NCI-H1092 (cell line): ENCODE measurements around the gene TIPIN.

Source experiments
- DNase-seq: peaks from one replicate; lab custom pipeline; 2025; lab: John Stamatoyannopoulos, UW

TIPIN gene

DNA sequence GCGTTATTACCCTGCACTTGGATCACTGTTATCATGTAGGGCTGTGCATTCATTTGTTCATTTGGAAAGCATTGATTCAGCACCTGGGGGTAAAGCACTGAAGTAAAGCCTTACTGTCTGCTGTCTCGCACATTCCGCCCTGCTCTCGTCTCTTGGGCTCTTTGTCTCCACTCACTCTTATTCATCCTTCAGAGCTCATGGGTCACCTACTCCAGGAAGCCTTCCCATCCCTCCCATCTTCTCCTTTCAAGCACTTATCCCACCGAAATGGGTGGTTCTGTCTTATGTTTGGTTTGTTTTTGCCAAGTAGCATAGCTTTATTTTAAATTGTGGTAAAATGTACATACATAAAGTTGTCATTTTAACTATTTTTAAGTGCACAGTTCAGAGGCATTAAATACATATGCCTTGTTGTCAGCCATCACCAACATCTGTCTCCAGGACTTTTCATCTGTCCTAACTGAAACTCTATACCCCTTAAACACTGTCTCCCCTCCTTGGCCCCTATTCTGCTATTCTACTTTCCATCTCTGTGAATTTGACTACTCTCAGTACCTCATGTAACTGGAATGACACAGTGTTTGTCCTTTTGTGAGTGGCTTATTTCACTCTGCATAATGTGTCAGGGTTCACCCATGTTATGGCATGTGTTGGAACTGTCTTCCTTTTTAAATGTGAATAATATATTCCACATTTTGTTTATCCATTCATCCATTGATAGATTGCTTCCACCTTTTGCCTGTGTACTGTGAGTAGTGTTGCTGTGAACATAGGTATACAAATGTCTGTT lies 53.8 kb downstream of the TIPIN start:
- DNase-seq: no peak

DNA sequence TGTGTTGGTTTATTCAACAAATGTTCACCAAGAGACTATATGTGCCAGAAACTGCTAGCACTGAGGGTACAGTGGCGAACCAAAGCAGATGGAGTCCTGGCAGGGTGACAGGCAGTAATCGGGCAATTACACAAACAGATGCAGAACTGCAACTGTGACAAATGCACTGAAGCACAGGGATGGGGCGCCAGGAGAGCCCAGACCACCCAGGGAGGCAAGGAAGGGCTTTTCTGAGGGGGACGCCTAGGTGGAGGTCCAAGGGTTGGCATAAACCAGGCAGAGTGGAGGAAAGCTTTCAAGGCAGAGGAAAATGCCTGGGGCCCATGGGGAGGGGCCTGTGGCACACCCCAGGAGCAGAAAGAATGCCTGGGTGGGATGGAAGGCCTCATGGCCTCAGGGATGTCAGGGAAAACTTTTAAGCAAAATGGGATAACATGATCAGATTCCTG lies 57.7 kb downstream of the TIPIN start:
- DNase-seq: no peak

DNA sequence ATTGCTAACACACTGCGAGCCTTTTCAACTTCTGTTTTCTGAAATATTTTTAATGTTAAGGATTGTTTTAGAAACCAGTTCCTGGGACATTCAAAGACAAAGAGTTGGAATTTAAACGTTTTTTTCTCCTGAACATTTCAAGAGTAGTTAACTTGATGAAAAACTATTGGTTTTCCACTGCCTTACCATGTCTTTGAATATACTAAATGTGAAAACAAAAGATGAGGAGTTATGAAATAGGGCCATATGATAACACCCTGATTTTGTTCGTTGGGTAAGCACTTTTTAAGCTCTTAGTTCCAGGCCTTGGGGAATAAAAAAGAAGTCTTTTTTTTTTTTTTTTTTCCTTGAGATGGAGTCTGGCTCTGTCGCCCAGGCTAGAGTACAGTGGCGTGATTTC lies 60.3 kb downstream of the TIPIN start:
- no peak for DNase-seq

DNA sequence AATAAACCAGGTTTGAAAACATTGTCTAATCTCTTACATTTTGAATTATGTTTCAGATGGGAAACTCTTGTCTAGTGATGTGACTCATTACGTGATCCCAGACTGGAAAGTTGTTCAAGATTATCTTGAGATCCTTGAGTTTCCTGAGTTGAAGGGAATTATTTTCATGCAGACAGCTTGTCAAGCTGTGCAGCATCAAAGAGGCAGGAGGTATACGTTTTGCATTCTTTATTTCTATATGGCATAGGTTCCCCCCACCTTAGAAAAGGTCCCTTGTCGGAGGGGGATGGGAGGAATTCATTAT lies 61.6 kb downstream of the TIPIN start:
- DNase-seq: no peak

DNA sequence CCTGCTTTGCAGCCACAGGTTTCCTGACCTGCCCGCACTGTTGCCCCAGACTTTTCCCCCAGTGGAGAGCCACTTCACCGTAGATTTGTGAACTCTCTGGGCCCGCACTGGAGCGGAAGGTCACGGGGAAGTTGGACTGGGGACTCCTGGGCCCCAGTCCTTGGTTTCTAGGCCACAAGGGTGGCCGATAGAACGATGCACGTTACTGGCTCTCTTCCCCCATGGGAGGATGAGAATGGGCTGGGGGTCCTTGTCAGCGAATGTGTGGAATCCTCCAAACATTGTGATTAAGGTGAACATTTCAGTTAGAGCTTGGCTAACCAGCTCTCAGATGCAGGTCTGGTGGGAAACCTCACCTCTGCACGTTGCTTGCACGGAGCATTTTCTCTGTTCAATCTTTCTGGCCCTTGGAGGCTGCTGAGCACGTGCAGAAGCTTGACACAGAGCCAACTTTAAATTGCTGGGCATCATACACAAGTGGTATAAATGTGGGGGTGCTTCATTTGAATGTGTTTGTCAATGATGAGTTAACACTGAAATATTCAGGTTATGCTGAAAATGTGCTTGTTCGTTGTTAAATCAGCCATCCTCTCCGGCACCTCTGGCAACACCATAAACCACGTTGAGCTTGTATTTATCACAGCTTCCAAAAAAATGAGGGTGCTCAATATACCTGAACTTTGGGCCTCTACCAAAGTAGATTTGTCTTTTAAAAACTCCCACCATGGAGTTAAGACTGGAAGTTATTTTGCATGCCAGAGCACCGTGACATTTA lies 62.1 kb downstream of the TIPIN start:
- DNase-seq: peak; percentile 29

DNA sequence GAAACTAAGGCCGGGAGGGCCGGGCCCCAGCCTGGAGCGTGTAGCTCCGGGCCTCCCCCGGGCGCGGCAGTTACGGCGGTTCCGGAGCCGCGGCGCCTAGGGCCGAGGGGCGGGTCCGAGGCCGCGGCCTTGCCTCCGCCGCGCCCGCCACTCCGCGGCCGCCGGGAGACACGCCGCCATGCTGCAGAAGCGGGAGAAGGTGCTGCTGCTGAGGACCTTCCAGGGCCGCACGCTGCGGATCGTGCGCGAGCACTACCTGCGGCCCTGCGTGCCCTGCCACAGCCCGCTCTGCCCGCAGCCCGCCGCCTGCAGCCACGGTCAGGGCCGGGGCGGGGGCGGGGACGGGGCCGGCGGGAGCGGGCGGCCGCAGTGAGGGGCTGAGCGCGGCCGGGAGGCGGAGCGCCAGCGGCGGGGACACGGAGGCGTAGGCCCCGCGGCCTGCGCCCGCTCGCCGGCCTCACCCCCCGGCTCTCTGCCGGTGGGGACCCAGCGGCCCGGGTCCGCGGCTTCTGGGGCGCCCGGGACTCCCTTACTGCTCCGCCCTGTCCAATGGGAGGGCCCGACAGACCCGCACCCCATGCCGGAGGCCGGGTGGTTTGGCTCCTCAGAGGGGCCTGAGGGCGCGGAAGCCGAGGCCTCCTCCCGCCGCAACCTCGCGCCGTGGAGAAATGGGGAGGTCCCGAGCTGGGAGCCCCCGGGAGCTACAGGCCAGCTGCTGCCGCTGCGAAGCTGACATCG lies 62.9 kb downstream of the TIPIN start, which contains the start of gene DIS3L:
DIS3L (plus strand) TSS at position 150 of the 738 bp plus-strand sequence; CDS start at position 179, 29 bp downstream.
- DNase-seq: peak; percentile 27

DNA sequence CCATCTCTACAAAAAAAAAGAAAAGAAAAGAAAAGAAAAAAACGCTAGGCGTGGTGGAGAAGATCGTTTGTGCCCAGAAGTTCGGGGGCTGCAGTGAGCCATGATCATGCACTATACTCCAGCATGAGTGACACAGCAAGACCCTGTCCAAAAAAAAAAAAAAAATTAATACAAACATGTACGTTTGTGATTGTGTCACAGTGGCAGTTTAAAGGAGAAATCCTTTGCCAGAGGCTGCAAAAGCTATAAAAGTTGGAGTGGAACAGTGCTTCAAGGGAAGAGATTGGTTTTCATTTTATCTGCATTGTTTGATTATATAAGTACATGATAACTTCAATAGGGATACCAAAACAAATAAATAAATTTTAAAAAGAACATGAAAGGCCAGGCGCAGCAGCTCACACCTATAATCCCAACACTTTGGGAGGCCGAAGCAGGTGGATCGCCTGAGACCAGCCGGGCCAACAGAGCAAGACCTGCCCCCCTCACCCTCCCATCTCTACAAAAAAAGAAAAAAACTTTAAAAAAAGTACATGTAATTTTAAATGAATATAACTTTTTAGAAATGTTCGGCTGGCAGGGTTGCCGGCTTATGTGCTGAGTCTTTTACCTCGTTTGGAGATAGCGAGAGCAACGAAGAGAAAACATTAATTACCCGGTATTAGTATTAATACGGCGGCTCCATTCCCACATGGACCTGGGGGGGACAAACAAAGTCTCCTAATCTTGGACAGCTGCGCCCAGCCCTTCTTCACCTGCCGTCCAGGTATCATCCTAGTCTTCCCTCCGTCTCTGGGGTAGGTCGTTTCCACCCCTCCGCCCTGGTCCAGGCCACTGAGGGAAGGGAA lies 63.7 kb downstream of the TIPIN start:
- no peak for DNase-seq

DNA sequence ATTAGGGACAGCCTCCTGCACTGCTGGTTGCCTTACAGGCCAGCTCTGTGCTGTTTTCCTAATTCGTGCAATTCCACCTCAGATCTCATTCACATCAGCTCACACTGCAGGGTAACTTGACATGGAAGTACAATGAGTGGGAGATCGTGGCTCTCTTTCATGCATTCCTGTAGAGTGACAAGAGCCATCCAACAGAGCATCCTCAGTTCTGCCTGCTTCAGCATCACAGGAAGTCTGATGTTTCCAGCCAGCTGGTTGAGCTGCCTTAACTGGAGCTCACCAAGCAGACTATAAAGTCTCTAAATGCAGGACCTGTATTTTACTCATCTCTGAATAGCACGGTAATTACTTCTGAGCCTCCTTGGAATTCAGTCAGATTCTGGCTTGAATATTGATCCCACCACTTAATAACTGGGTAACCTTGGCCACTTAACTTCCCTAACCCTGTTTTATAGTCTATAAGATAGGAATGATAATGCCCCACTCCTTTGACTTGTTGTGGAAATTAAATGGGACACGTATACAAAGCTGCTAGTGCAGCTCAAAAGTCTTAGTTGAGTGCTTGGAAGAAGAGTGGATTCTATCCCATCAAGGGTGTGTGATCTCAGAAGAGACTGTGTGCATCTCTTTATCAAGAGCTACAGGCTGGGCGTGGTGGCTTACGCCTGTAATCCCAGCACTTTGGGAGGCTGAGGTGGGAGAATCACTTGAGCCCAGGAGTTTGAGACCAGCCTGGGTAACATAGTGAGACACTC lies 64.5 kb downstream of the TIPIN start:
- DNase-seq: no peak

DNA sequence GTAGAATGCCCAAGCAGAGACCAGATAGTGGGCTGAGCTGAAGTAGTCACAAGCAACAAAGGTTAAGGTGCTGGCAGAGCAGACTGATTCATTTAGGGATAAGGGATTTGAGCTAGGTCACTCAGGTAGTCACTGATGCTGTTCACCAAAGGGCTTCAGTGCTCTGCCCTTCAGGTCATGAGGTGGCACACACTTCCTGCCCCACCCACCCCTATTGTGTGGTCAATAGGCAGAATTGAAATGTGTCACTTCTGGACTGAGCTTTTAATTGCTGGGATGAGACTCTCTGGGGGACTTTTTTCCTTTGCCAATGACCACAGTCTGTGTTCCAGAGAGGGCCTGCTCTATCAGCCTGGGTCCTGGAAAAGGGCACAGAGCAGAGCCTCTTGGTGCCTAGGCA lies 66.0 kb downstream of the TIPIN start:
- no peak for DNase-seq

DNA sequence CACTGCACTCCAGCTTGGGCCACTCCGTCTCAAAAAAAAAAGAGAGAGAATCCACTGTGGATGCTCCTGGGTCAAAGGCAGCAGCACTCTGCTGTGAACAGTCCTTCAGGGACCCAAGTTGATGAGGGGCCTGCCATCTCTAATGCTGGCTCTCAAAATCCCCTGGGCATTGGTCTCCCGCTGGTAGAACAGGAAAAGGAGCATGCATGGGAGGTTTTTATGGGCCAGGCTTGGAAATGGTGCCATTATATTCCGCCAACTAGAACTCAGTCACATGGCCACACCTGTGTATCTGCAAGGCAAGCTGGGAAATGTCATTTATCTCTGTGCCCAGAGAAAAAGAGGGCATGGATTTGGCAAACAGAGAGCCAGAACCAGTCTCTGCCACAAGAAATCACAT lies 66.5 kb downstream of the TIPIN start:
- DNase-seq: no peak

DNA sequence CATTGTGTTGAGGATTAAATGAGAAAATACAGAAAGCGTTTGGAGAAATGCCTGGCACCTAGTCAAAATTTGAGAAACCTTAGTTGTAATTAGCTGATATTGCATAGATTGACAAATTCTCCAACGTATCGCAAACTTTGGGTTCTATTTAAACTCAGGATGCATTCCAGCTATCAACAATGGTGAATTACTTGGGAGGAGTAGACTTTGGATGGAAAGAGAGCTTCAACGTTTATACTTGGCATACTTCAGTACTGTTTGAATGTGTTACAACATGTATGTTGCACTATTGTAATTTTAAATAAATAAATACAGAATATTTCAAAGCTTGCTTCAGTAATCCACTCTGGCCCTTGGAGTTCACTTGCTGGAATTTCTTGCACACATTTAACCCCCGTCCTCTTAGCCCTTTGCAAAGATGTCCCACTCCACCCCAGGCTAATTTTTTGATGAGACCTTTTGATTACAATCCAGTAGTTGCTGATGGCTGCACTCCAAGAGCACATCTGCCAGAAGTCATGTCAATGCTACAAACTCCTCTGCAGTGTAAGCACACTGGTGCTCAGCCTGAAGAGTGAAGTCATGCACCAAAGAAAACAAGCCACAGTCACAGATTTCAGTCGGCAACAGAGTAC lies 67.8 kb downstream of the TIPIN start:
- no peak for DNase-seq

DNA sequence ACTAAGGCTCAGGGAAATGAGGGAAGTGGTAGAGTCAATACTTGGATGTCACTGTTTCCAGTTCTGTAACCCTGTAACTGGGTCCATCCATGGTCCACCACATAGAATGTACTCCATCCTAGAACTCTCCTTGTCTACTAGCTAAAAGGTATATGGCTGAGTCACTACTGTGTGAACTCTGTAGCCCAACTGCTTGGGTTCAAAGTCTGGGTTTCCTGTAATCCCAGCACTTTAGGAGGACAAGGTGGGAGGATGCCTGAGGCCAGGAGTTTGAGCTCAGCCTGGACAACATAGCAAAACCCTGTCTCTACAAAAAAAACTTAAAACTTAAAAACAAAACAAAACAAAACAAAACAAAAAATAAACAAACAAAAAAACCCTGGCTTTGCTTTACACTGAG lies 68.4 kb downstream of the TIPIN start:
- no peak for DNase-seq

DNA sequence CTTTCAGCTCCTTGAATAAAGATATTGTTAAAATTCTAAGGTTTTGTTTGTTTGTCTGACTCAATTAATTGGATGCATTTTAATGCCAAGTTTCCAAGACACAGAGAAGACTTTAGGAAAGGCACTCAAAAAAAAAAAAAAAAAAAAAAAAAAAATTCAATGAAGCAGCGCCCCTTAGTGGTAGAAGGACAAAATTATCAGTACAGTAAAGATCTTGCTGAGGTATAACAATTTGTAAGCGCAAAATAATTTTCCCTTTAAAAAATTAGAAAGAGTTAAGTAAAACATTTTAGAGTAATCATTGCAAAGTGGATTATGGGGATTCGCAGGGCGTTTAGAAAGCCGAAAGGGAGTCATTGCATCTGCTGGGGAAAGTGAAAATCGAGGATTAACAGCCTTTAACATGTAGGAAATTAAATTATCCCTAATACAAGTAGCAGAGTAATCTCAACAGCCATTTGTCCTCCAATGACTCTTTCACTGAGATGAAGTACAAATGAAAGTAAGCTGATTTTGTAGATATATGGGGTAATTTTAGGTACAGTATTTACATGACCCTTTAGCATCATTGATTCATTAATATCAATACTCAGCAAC lies 68.9 kb downstream of the TIPIN start:
- no peak for DNase-seq
